Measurements from ENCODE around the gene FOXR2.

Gene FOXR2

DNA sequence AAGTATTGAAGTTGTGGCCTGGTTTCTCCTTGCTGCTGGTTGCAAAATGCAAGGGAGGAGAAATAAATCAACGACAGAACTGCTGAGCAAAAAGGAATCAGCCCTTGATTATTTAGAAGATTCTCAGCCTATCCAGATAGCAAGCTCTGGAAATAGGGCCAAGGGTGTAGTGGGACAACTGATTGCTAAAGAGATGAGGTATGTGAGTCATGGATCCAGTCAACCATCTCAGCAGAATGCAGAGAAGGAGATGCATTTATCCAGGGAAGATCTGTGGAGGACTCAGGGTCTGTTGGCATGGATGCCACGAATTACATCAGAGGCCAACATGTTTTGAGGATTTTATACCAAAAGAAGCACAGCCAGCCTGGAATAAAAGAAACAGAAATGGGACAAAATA is 36.7 kb downstream of the FOXR2 start:
- H3K27ac Mint-ChIP-seq: no peak overlapping the region
- H3K27me3 Mint-ChIP-seq (ENCODE audit: low read depth): no peaks in the 10 kb centered on the region
- H3K4me3 Mint-ChIP-seq: no peak overlapping the region
- H3K4me1 Mint-ChIP-seq: no peaks in the 10 kb centered on the region
- TF ChIP-seq, protein P1, sequence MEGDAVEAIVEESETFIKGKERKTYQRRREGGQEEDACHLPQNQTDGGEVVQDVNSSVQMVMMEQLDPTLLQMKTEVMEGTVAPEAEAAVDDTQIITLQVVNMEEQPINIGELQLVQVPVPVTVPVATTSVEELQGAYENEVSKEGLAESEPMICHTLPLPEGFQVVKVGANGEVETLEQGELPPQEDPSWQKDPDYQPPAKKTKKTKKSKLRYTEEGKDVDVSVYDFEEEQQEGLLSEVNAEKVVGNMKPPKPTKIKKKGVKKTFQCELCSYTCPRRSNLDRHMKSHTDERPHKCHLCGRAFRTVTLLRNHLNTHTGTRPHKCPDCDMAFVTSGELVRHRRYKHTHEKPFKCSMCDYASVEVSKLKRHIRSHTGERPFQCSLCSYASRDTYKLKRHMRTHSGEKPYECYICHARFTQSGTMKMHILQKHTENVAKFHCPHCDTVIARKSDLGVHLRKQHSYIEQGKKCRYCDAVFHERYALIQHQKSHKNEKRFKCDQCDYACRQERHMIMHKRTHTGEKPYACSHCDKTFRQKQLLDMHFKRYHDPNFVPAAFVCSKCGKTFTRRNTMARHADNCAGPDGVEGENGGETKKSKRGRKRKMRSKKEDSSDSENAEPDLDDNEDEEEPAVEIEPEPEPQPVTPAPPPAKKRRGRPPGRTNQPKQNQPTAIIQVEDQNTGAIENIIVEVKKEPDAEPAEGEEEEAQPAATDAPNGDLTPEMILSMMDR (IDR thresholded peaks at IDR 0.05; ENCODE audit: unreplicated experiment in 3 of 3): no peak
- H3K36me3 Mint-ChIP-seq (ENCODE audit: low read depth): no peaks in the 10 kb centered on the region
- peaks cover 25% of the 10 kb centered on the region for H3K9me3 Mint-ChIP-seq

DNA sequence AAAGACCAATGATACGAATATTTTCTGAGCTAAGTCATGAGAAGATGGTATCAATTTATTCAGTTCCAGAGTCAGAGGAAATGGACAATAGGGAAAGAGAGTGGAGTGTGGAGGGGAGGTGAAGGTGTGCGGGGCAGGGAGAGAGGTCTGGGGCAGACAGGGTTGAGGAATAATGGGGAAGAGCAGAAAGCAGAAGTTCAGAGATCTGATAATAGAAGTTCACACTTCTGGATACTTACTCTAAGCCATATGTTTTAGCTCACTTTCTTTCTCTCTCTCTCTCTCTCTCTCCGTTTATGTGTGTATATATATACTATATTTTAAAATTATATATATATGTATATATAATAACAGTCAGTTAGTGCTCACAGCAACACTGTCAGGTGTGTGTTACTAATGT is 40.4 kb downstream of the FOXR2 start:
- Mint-ChIP-seq H3K4me3 (no peak overlapping the region), H3K27me3 (ENCODE audit: low read depth) (no peaks in the 10 kb centered on the region), H3K27ac (no peak overlapping the region), H3K9me3 (peaks cover 41% of the 10 kb centered on the region), H3K4me1 (no peaks in the 10 kb centered on the region), H3K36me3 (ENCODE audit: low read depth) (no peaks in the 10 kb centered on the region)
- TF ChIP-seq, protein P1 (IDR thresholded peaks at IDR 0.05; ENCODE audit: unreplicated experiment in 3 of 3): no peak

DNA sequence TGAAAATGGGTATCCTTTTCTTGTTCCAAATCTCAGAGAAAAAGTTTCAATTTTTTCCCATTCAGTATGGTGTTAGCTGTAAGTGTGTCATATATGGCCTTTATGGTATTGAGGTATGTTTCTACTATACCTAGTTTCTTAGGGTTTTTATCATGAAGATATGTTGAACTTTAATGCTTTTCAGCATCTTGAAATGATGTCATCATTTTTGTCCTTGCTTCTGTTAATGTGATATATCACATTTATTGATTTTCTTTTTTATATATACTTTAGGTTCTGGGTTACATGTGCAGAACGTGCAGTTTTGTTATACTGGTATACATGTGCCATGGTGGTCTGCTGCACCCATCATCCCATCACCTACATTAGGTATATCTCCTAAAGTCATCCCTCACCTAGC is 44.9 kb downstream of the FOXR2 start:
- Mint-ChIP-seq H3K4me1 (no peaks in the 10 kb centered on the region), H3K9me3 (peaks cover 41% of the 10 kb centered on the region), H3K27ac (no peak overlapping the region), H3K27me3 (ENCODE audit: low read depth) (peaks cover 3% of the 10 kb centered on the region), H3K36me3 (ENCODE audit: low read depth) (no peaks in the 10 kb centered on the region), H3K4me3 (no peak overlapping the region)
- TF ChIP-seq, protein P1 (IDR thresholded peaks at IDR 0.05; ENCODE audit: unreplicated experiment in 3 of 3): no peak

Measured in nephron (organoid).